ENCODE data around the gene CRHR1. TPM values are rescaled to one million over a fixed set of nuclear protein-coding genes. Genes with fewer than 3 reads are reported as not detected.

CRHR1 gene
- total RNA-seq, 1 donor from 2014 or later: not detected

- no peak for TF ChIP-seq CTCF (conservative IDR thresholded peaks at IDR 0.05; ENCODE audit: low read depth, low read length)
- H3K4me3 ChIP-seq (ENCODE audit: low read depth, low read length): no peak overlapping the region
- DNase-seq (ENCODE audit: low read depth): no peak
These were observed 32.7 kb upstream of the CRHR1 start for GRCh38 chr17:45751466-45751865.

GRCh38 chr17:45752246-45752645, 31.9 kb upstream of the CRHR1 start:
- DNase-seq (ENCODE audit: low read depth): no peak
- H3K4me3 ChIP-seq (ENCODE audit: low read depth, low read length): no peak overlapping the region
- no peak for TF ChIP-seq CTCF (conservative IDR thresholded peaks at IDR 0.05; ENCODE audit: low read depth, low read length)

GRCh38 chr17:45753645-45754225, 30.4 kb upstream of the CRHR1 start:
- DNase-seq (ENCODE audit: low read depth): no peak
- TF ChIP-seq CTCF (conservative IDR thresholded peaks at IDR 0.05; ENCODE audit: low read depth, low read length): no peak

GRCh38 chr17:45755050-45755449, 29.1 kb upstream of the CRHR1 start:
- no peak for DNase-seq (ENCODE audit: low read depth)
- H3K4me3 ChIP-seq (ENCODE audit: low read depth, low read length): no peak overlapping the region
- TF ChIP-seq CTCF (conservative IDR thresholded peaks at IDR 0.05; ENCODE audit: low read depth, low read length): no peak

More at GRCh38 chr17:45753645-45754225, 30.4 kb upstream of the CRHR1 start:
- no peak overlapping the region for H3K4me3 ChIP-seq (ENCODE audit: low read depth, low read length)

GRCh38 chr17:45756266-45756991, 27.7 kb upstream of the CRHR1 start:
- TF ChIP-seq CTCF (conservative IDR thresholded peaks at IDR 0.05; ENCODE audit: low read depth, low read length): no peak
- no peak overlapping the region for H3K4me3 ChIP-seq (ENCODE audit: low read depth, low read length)
- DNase-seq (ENCODE audit: low read depth): no peak

GRCh38 chr17:45757431-45758218, 26.5 kb upstream of the CRHR1 start:
- H3K4me3 ChIP-seq (ENCODE audit: low read depth, low read length): no peak overlapping the region
- no peak for TF ChIP-seq CTCF (conservative IDR thresholded peaks at IDR 0.05; ENCODE audit: low read depth, low read length)
- no peak for DNase-seq (ENCODE audit: low read depth)
